HCT116 (cell line): Measurements from ENCODE around the gene AMER2. TPM values are rescaled to one million over a fixed set of nuclear protein-coding genes. Genes with fewer than 3 reads are reported as not detected.

Source experiments
- ATAC-seq: fragments of 200-7000 bp; cut with Tn5 transposase; 2 replicates; pipeline ENCODE4 v1.9.1; 2020; ENCODE audit warnings: mild to moderate bottlenecking, moderate library complexity
- BruUV-seq: library from RNA; stranded (reverse); fragments of 400-500 nt; replicated peaks from 2 replicates; lab custom pipeline; 2021; lab: Mats Ljungman, UMichigan
- CTCF ChIA-PET: fragments of 300-600 bp; sonication (Branson Sonifier 250); formaldehyde crosslinking; loops from one replicate; lab custom pipeline; 2021; ENCODE audit warnings: antibody characterized with exemption; lab: Charles Lee
- POLR2A ChIA-PET: fragments of 300-600, 350-600 bp; sonication (Branson Sonifier 250); formaldehyde crosslinking; loops from one replicate; lab custom pipeline; 2021; ENCODE audit warnings: antibody characterized with exemption; lab: Charles Lee
- RAD21 ChIA-PET, 2 experiments: fragments of 300-600 bp; sonication (Branson Sonifier 250); formaldehyde crosslinking; loops; one replicate each; lab custom pipeline; 2023; ENCODE audit warnings: low total read pairs in 2 of 2; ENCODE audit not compliant: uncharacterized antibody in 2 of 2, unreplicated experiment in 2 of 2, low non-redundant PET in 1 of 2; lab: Charles Lee
- DNase-seq: peaks from one replicate; pipeline ENCODE4 v3.0.0-alpha.2; 2010; ENCODE audit warnings: low read depth, low spot score
- H2AFZ ChIP-seq: fragments of 200-600 bp; shearing (Covaris generic), sonication (generic); 2 replicates; pipeline ENCODE4 v1.6.1; 2017; ENCODE audit warnings: low read depth, mixed run types, mixed read lengths, antibody characterized with exemption, low read length; ENCODE audit not compliant: poor library complexity, severe bottlenecking
- H3K27ac ChIP-seq: 2 replicates; pipeline ENCODE4 v1.5.1; 2012; ENCODE audit warnings: low read depth, low read length
- H3K27me3 ChIP-seq: fragments of 200-600 bp; sonication (generic); 2 replicates; pipeline ENCODE4 v1.6.1; 2016; ENCODE audit warnings: mixed run types, low read length, mixed read lengths; ENCODE audit not compliant: insufficient read depth
- H3K36me3 ChIP-seq, 2 experiments: fragments of 200-500 bp in 1 of 2; fragments of 200-600 bp in 1 of 2; sonication (Bioruptor generic) in 1 of 2; sonication (generic) in 1 of 2; 2 replicates each; pipeline versions ENCODE4 v1.5.1 to v1.6.1; 2014 to 2016; ENCODE audit warnings: low read length in 2 of 2, inconsistent platforms in 1 of 2, mixed read lengths in 1 of 2, mixed run types in 1 of 2; ENCODE audit not compliant: insufficient read depth in 2 of 2, control insufficient read depth in 1 of 2
- H3K4me1 ChIP-seq, 2 experiments: fragments of 200-600 bp in 1 of 2; sonication (generic) in 1 of 2; 2 replicates each; pipeline versions ENCODE4 v1.5.1 to v1.6.1; 2012 to 2017; ENCODE audit warnings: low read length in 2 of 2, inconsistent platforms in 1 of 2, mild to moderate bottlenecking in 1 of 2, mixed read lengths in 1 of 2, mixed run types in 1 of 2, moderate library complexity in 1 of 2; ENCODE audit not compliant: insufficient read depth in 2 of 2, control insufficient read depth in 1 of 2
- H3K4me2 ChIP-seq: fragments of 200-600 bp; sonication (generic); 2 replicates; pipeline ENCODE4 v1.6.1; 2017; ENCODE audit warnings: mixed run types, low read length, mixed read lengths
- H3K4me3 ChIP-seq, 2 experiments: fragments of 200-600 bp in 1 of 2; sonication (generic) in 1 of 2; replicated peaks in 1 of 2; 2 replicates each; pipeline ENCODE4 v1.5.1; 2011 to 2016; ENCODE audit warnings: low read length in 2 of 2, control low read depth in 1 of 2, low read depth in 1 of 2, mild to moderate bottlenecking in 1 of 2, mixed read lengths in 1 of 2, mixed run types in 1 of 2
- H3K79me2 ChIP-seq: fragments of 200-600 bp; sonication (generic); 2 replicates; pipeline ENCODE4 v1.6.1; 2017; ENCODE audit warnings: mild to moderate bottlenecking, mixed run types, low read length, moderate library complexity, mixed read lengths; ENCODE audit not compliant: insufficient read depth
- H3K9ac ChIP-seq: fragments of 200-600 bp; sonication (generic); 2 replicates; pipeline ENCODE4 v1.6.1; 2016; ENCODE audit warnings: low read length, mixed read lengths
- H3K9me2 ChIP-seq: fragments of 200-600 bp; sonication (generic), shearing (Covaris generic); 2 replicates; pipeline ENCODE4 v1.6.1; 2017; ENCODE audit warnings: mixed run types, mild to moderate bottlenecking, moderate library complexity; ENCODE audit not compliant: insufficient read depth
- H3K9me3 ChIP-seq, 2 experiments: fragments of 200-500 bp in 1 of 2; fragments of 200-600 bp in 1 of 2; sonication (Bioruptor generic) in 1 of 2; sonication (generic) in 1 of 2; 2 replicates each; pipeline ENCODE4 v1.6.1; 2014 to 2017; ENCODE audit warnings: low read length in 2 of 2, mixed read lengths in 2 of 2, inconsistent platforms in 1 of 2, low read depth in 1 of 2, mild to moderate bottlenecking in 1 of 2, mixed run types in 1 of 2, moderate library complexity in 1 of 2; ENCODE audit not compliant: control insufficient read depth in 1 of 2, insufficient read depth in 1 of 2
- H4K20me1 ChIP-seq: fragments of 200-600 bp; sonication (generic), shearing (Covaris generic); 2 replicates; pipeline ENCODE4 v1.6.1; 2017; ENCODE audit warnings: mixed run types, mild to moderate bottlenecking, moderate library complexity; ENCODE audit not compliant: insufficient read depth
- ATF3 ChIP-seq: IDR thresholded peaks from 2 replicates; pipeline ENCODE4 v1.6.1; 2012
- CBX3 ChIP-seq: IDR thresholded peaks from 2 replicates; pipeline ENCODE4 v1.6.1; 2012; ENCODE audit warnings: low read depth
- CEBPB ChIP-seq: IDR thresholded peaks from 2 replicates; pipeline ENCODE4 v1.6.1; 2012; ENCODE audit warnings: low read depth
- CTCF ChIP-seq, 3 experiments: fragments of 200-600 bp in 1 of 3; sonication (generic) in 1 of 3; IDR thresholded peaks in 2 of 3; conservative IDR thresholded peaks in 1 of 3; 2 replicates each; pipeline ENCODE4 v1.5.1; 2012 to 2017; ENCODE audit warnings: low read depth in 2 of 3, low read length in 2 of 3, antibody characterized with exemption in 1 of 3, borderline replicate concordance in 1 of 3, control low read depth in 1 of 3, mild to moderate bottlenecking in 1 of 3, mixed read lengths in 1 of 3, mixed run types in 1 of 3, moderate library complexity in 1 of 3; ENCODE audit not compliant: insufficient read depth in 1 of 3
- ELF1 ChIP-seq: IDR thresholded peaks from 2 replicates; pipeline ENCODE4 v1.6.1; 2012; ENCODE audit warnings: low read depth, borderline replicate concordance
- EZH2 ChIP-seq: fragments of 200-600 bp; sonication (generic); IDR thresholded peaks from 2 replicates; pipeline ENCODE4 v1.6.1; 2017; ENCODE audit warnings: antibody characterized with exemption, mixed run types
- FOSL1 ChIP-seq: IDR thresholded peaks from 2 replicates; pipeline ENCODE4 v1.6.1; 2012; ENCODE audit warnings: low read depth
- JUND ChIP-seq: IDR thresholded peaks from 2 replicates; pipeline ENCODE4 v1.6.1; 2012
- MAX ChIP-seq: IDR thresholded peaks from 2 replicates; pipeline ENCODE4 v1.6.1; 2012
- POLR2A ChIP-seq: IDR thresholded peaks from 2 replicates; pipeline ENCODE4 v1.7.0; 2011; ENCODE audit warnings: borderline replicate concordance; ENCODE audit not compliant: insufficient read depth, insufficient read length; ENCODE audit errors: extremely low read depth
- POLR2AphosphoS5 ChIP-seq: IDR thresholded peaks from 2 replicates; pipeline ENCODE4 v1.6.1; 2011; ENCODE audit warnings: mild to moderate bottlenecking, low read depth, low read length, moderate library complexity
- RAD21 ChIP-seq: IDR thresholded peaks from 2 replicates; pipeline ENCODE4 v1.6.1; 2012; ENCODE audit warnings: low read depth, mild to moderate bottlenecking
- REST ChIP-seq: IDR thresholded peaks from 2 replicates; pipeline ENCODE4 v1.6.1; 2012; ENCODE audit warnings: low read depth
- SIN3A ChIP-seq: IDR thresholded peaks from 2 replicates; pipeline ENCODE4 v1.6.1; 2012; ENCODE audit warnings: low read depth
- YY1 ChIP-seq: IDR thresholded peaks from 2 replicates; pipeline ENCODE4 v1.6.1; 2011; ENCODE audit warnings: low read length, low read depth, moderate library complexity, mild to moderate bottlenecking; ENCODE audit not compliant: insufficient replicate concordance; ENCODE audit errors: extremely low read depth
- ZFX ChIP-seq: fragments of 450-650 bp; IDR thresholded peaks from 2 replicates; pipeline ENCODE4 v1.6.1; 2017
- ZNF274 ChIP-seq: fragments of 200-500 bp; sonication (Bioruptor generic); IDR thresholded peaks from 2 replicates; pipeline ENCODE4 v1.6.1; 2014; ENCODE audit warnings: mild to moderate bottlenecking, low read depth, low read length, inconsistent platforms
- intact Hi-C: fragments of 100-400 bp; cut with micrococcal nuclease; formaldehyde crosslinking; loops from 2 replicates; pipeline ENCODE4 v1.10.0; 2022
- total RNA-seq: library from RNA; stranded (reverse); gene quantifications from one replicate; pipeline ENCODE4 v1.2.1, GENCODE V29; 2021; ENCODE audit not compliant: unreplicated experiment

The AMER2 gene
- total RNA-seq, 1 experiment from 2014 or later, result not detected

GRCh38 chr13:25192936-25193335, 20.8 kb upstream of the AMER2 start:
- H3K9ac ChIP-seq, result no peak overlapping the region
- ATAC-seq (no peak), DNase-seq (no peak)
- no peaks in the 10 kb centered on the region for H3K79me2 ChIP-seq
- H3K4me1 ChIP-seq, result no peaks in the 10 kb centered on the region
- peaks cover 30% of the 10 kb centered on the region for H3K27me3 ChIP-seq
- no peaks in the 10 kb centered on the region for H3K36me3 ChIP-seq
- ChIA-PET RAD21 (no interaction called here), POLR2A (no interaction called here), CTCF (no interaction called here)
- BruUV-seq, result no TSS peak
- intact Hi-C loops, result no loop called here
- no peaks in the 10 kb centered on the region for H3K9me3 ChIP-seq
- no peak overlapping the region for H3K4me2 ChIP-seq
- TF ChIP-seq REST (no peak), ZFX (no peak), JUND (no peak), ATF3 (no peak), SIN3A (no peak), CEBPB (no peak), RAD21 (no peak), EZH2 (no peak)
- no peaks in the 10 kb centered on the region for H4K20me1 ChIP-seq
- H2AFZ ChIP-seq, result no peak overlapping the region
- H3K27ac ChIP-seq, result no peak overlapping the region
- no peaks in the 10 kb centered on the region for H3K9me2 ChIP-seq
- H3K4me3 ChIP-seq, result no peak overlapping the region

GRCh38 chr13:25192489-25192888, 20.4 kb upstream of the AMER2 start:
- BruUV-seq, result no TSS peak
- H3K4me1 ChIP-seq, result no peaks in the 10 kb centered on the region
- no peak overlapping the region for H3K4me3 ChIP-seq
- TF ChIP-seq CEBPB, result no peak
- TF ChIP-seq RAD21, result no peak
- TF ChIP-seq YY1, result no peak
- no peak for TF ChIP-seq FOSL1
- TF ChIP-seq CBX3, result no peak
- no peak for TF ChIP-seq MAX
- no peak for TF ChIP-seq ZFX
- TF ChIP-seq ELF1, result no peak
- TF ChIP-seq POLR2AphosphoS5, result no peak
- no peak for TF ChIP-seq CTCF (IDR thresholded peaks at IDR 0.05 in 2 of 3, conservative IDR thresholded peaks at IDR 0.05 in 1 of 3; ENCODE audit: borderline replicate concordance in 1 of 3, insufficient read depth in 1 of 3, low read depth in 2 of 3, low read length in 2 of 3)
- TF ChIP-seq ZNF274, result no peak
- TF ChIP-seq POLR2A, result no peak
- TF ChIP-seq ATF3, result no peak
- TF ChIP-seq EZH2, result no peak
- no peak overlapping the region for H3K27ac ChIP-seq
- no peak overlapping the region for H2AFZ ChIP-seq
- CTCF ChIA-PET, result no interaction called here
- POLR2A ChIA-PET, result no interaction called here
- no peaks in the 10 kb centered on the region for H3K36me3 ChIP-seq
- H3K79me2 ChIP-seq, result no peaks in the 10 kb centered on the region
- no peak overlapping the region for H3K4me2 ChIP-seq
- no peaks in the 10 kb centered on the region for H3K9me3 ChIP-seq
- no peaks in the 10 kb centered on the region for H4K20me1 ChIP-seq
- DNase-seq (no peak), ATAC-seq (no peak)
- RAD21 ChIA-PET, result no interaction called here
- peaks cover 30% of the 10 kb centered on the region for H3K27me3 ChIP-seq
- no peaks in the 10 kb centered on the region for H3K9me2 ChIP-seq
- H3K9ac ChIP-seq, result no peak overlapping the region
- intact Hi-C loops, result no loop called here
